SK-N-SH (cell line): Measurements from ENCODE around the gene APBB2. TPM values are rescaled to one million over a fixed set of nuclear protein-coding genes. Genes with fewer than 3 reads are reported as not detected.

ENCODE experiments used
- CTCF ChIA-PET: fragments of 300-600, 350-600 bp; formaldehyde crosslinking; extraction: SDS; loops from one replicate; lab custom pipeline; 2021; lab: Yijun Ruan, JAX
- POLR2A ChIA-PET: fragments of 350-600 bp; sonication (Branson Sonifier 250); formaldehyde crosslinking; extraction: SDS; loops from one replicate; lab custom pipeline; 2020; ENCODE audit warnings: antibody characterized with exemption, inconsistent platforms; lab: Yijun Ruan, JAX
- DNase-seq: peaks from one replicate; pipeline ENCODE4 v3.0.0; 2012
- H2AFZ ChIP-seq: fragments of 200-600 bp; sonication (generic); 2 replicates; pipeline ENCODE4 v1.8.1; 2016; ENCODE audit warnings: antibody characterized with exemption, mild to moderate bottlenecking, low read depth
- H3F3A ChIP-seq: fragments of 200-600 bp; sonication (generic); replicated peaks from 2 replicates; pipeline ENCODE3; 2016; ENCODE audit warnings: antibody characterized with exemption, mild to moderate bottlenecking; ENCODE audit not compliant: insufficient read depth
- H3K27ac ChIP-seq, 2 experiments: fragments of 200-500 bp in 1 of 2; fragments of 200-600 bp in 1 of 2; sonication (Bioruptor generic) in 1 of 2; sonication (generic), shearing (Covaris generic) in 1 of 2; 2 replicates each; pipeline versions ENCODE4 v1.5.1 to v1.6.1; 2014 to 2016; ENCODE audit warnings: low read depth in 2 of 2, inconsistent platforms in 1 of 2, low read length in 1 of 2, mild to moderate bottlenecking in 1 of 2, mixed read lengths in 1 of 2
- H3K27me3 ChIP-seq: fragments of 200-600 bp; sonication (generic), shearing (Covaris generic); 2 replicates; pipeline ENCODE4 v1.6.1; 2016; ENCODE audit warnings: mixed run types; ENCODE audit not compliant: insufficient read depth
- H3K36me3 ChIP-seq, 2 experiments: fragments of 200-500 bp in 1 of 2; fragments of 200-600 bp in 1 of 2; sonication (Bioruptor generic) in 1 of 2; sonication (generic) in 1 of 2; replicated peaks in 1 of 2; 2 replicates each; pipeline versions ENCODE3 to v1.5.1; 2014 to 2016; ENCODE audit warnings: low read length in 1 of 2, mild to moderate bottlenecking in 1 of 2; ENCODE audit not compliant: insufficient read depth in 2 of 2, control insufficient read depth in 1 of 2
- H3K4me1 ChIP-seq, 2 experiments: fragments of 200-500 bp in 1 of 2; fragments of 200-600 bp in 1 of 2; sonication (Bioruptor generic) in 1 of 2; sonication (generic), shearing (Covaris generic) in 1 of 2; 2 replicates each; pipeline versions ENCODE4 v1.5.1 to v1.6.1; 2014 to 2016; ENCODE audit warnings: low read depth in 1 of 2, low read length in 1 of 2, mixed run types in 1 of 2; ENCODE audit not compliant: insufficient read depth in 2 of 2, control insufficient read depth in 1 of 2
- H3K4me2 ChIP-seq: fragments of 200-600 bp; sonication (generic), shearing (Covaris generic); 2 replicates; pipeline ENCODE4 v1.6.1; 2017; ENCODE audit warnings: mixed run types
- H3K4me3 ChIP-seq, 2 experiments: fragments of 200-500 bp in 1 of 2; fragments of 200-600 bp in 1 of 2; sonication (Bioruptor generic) in 1 of 2; sonication (generic), shearing (Covaris generic) in 1 of 2; 2 replicates each; pipeline versions ENCODE4 v1.5.1 to v1.8.1; 2014 to 2016; ENCODE audit warnings: low read depth in 2 of 2, inconsistent platforms in 1 of 2, low read length in 1 of 2, mild to moderate bottlenecking in 1 of 2, mixed read lengths in 1 of 2, moderate library complexity in 1 of 2
- H3K79me2 ChIP-seq: fragments of 200-600 bp; sonication (generic); 2 replicates; pipeline ENCODE4 v1.8.1; 2017; ENCODE audit warnings: mild to moderate bottlenecking; ENCODE audit not compliant: insufficient read depth
- H3K9ac ChIP-seq: fragments of 200-600 bp; sonication (generic); 2 replicates; pipeline ENCODE4 v1.6.1; 2017; ENCODE audit warnings: mixed run types
- H3K9me2 ChIP-seq: fragments of 200-600 bp; sonication (generic); 2 replicates; pipeline ENCODE4 v1.6.1; 2017; ENCODE audit warnings: mixed run types
- H3K9me3 ChIP-seq: fragments of 200-600 bp; sonication (generic); 2 replicates; pipeline ENCODE4 v1.6.1; 2017; ENCODE audit warnings: mixed run types, mild to moderate bottlenecking, moderate library complexity
- H4K20me1 ChIP-seq: fragments of 200-600 bp; sonication (generic); 2 replicates; pipeline ENCODE4 v1.6.1; 2017; ENCODE audit warnings: mild to moderate bottlenecking, mixed run types; ENCODE audit not compliant: insufficient read depth
- CHD2 ChIP-seq: fragments of 150-350 bp; IDR thresholded peaks from 2 replicates; pipeline ENCODE4 v1.6.1; 2018; ENCODE audit warnings: low read length; ENCODE audit not compliant: partially characterized antibody
- ELF1 ChIP-seq: IDR thresholded peaks from 2 replicates; pipeline ENCODE4 v1.4.0; 2012
- EP300 ChIP-seq, 2 experiments: IDR thresholded peaks; 2 replicates each; pipeline versions ENCODE4 v1.4.0 to v1.6.1; 2012; ENCODE audit warnings: borderline replicate concordance in 1 of 2, low read depth in 1 of 2, low read length in 1 of 2
- EZH2phosphoT487 ChIP-seq: fragments of 200-600 bp; sonication (generic); IDR thresholded peaks from 2 replicates; pipeline ENCODE4 v1.6.1; 2017; ENCODE audit warnings: low read depth, mixed run types, mild to moderate bottlenecking, antibody characterized with exemption, moderate library complexity, borderline replicate concordance
- FOSL2 ChIP-seq: IDR thresholded peaks from 2 replicates; pipeline ENCODE4 v1.4.0; 2012; ENCODE audit warnings: low read depth, mild to moderate bottlenecking, moderate library complexity, borderline replicate concordance
- FOXJ3 ChIP-seq: sonication (generic); formaldehyde crosslinking; IDR thresholded peaks from 2 replicates; pipeline ENCODE4 v1.5.1; 2020; ENCODE audit warnings: mild to moderate bottlenecking, missing genetic modification reagents
- FOXM1 ChIP-seq: IDR thresholded peaks from 2 replicates; pipeline ENCODE4 v1.4.0; 2012; ENCODE audit warnings: low read depth, mild to moderate bottlenecking
- GATA2 ChIP-seq: sonication (generic); formaldehyde crosslinking; IDR thresholded peaks from 2 replicates; pipeline ENCODE4 v1.5.0; 2020; ENCODE audit warnings: mild to moderate bottlenecking, missing genetic modification reagents
- IRF3 ChIP-seq: fragments of 150-350 bp; IDR thresholded peaks from 2 replicates; pipeline ENCODE4 v1.6.1; 2016; ENCODE audit warnings: mild to moderate bottlenecking, low read depth, low read length
- JUND ChIP-seq: IDR thresholded peaks from 2 replicates; pipeline ENCODE4 v1.4.0; 2012
- MAX ChIP-seq: IDR thresholded peaks from 2 replicates; pipeline ENCODE4 v1.4.0; 2012; ENCODE audit warnings: low read depth
- MXI1 ChIP-seq: IDR thresholded peaks from 2 replicates; pipeline ENCODE4 v1.6.1; 2012; ENCODE audit warnings: mild to moderate bottlenecking, low read depth, low read length, improper control_type of control experiment
- NFIC ChIP-seq: IDR thresholded peaks from 2 replicates; pipeline ENCODE4 v1.4.0; 2012; ENCODE audit warnings: borderline replicate concordance
- PBX3 ChIP-seq: IDR thresholded peaks from 2 replicates; pipeline ENCODE4; 2012
- POLR2AphosphoS5 ChIP-seq: IDR thresholded peaks from 2 replicates; pipeline ENCODE4 v1.6.1; 2012; ENCODE audit warnings: low read depth, low read length
- RAD21 ChIP-seq: IDR thresholded peaks from 2 replicates; pipeline ENCODE4 v1.6.1; 2012; ENCODE audit warnings: mild to moderate bottlenecking, low read length
- RCOR1 ChIP-seq: fragments of 150-350 bp; IDR thresholded peaks from 2 replicates; pipeline ENCODE4 v1.6.1; 2017; ENCODE audit warnings: antibody characterized with exemption, low read length
- REST ChIP-seq: IDR thresholded peaks from 2 replicates; pipeline ENCODE4 v1.6.1; 2012; ENCODE audit warnings: mild to moderate bottlenecking, low read depth, low read length, moderate library complexity
- RFX5 ChIP-seq: IDR thresholded peaks from 2 replicates; pipeline ENCODE4 v1.6.1; 2012; ENCODE audit warnings: mild to moderate bottlenecking, improper control_type of control experiment, low read length
- SIN3A ChIP-seq: IDR thresholded peaks from 2 replicates; pipeline ENCODE4 v1.6.1; 2012; ENCODE audit warnings: low read depth, mild to moderate bottlenecking, low read length, moderate library complexity, borderline replicate concordance
- SMC3 ChIP-seq: IDR thresholded peaks from 2 replicates; pipeline ENCODE4 v1.6.1; 2012; ENCODE audit warnings: low read depth, low read length, improper control_type of control experiment
- USF1 ChIP-seq: IDR thresholded peaks from 2 replicates; pipeline ENCODE4 v1.4.0; 2012; ENCODE audit warnings: low read depth, borderline replicate concordance
- USF2 ChIP-seq: fragments of 150-350 bp; IDR thresholded peaks from 2 replicates; pipeline ENCODE4 v1.6.1; 2017; ENCODE audit warnings: antibody characterized with exemption, low read length, low read depth, borderline replicate concordance
- YY1 ChIP-seq: IDR thresholded peaks from 2 replicates; pipeline ENCODE4 v1.4.0; 2012; ENCODE audit warnings: low read depth, mild to moderate bottlenecking
- ZBTB33 ChIP-seq: IDR thresholded peaks from 2 replicates; pipeline ENCODE4 v1.4.0; 2012; ENCODE audit warnings: low read depth, borderline replicate concordance
- WGBS: methylation state at CpG from one replicate; pipeline ENCODE4 v1.1.6; 2017; ENCODE audit warnings: low lambda C conversion rate; 5-methylcytosine and 5-hydroxymethylcytosine counted together
- polyA plus RNA-seq, 3 experiments: library from polyadenylated mRNA; depleted of rRNA; stranded (reverse); fragments of >200 nt; gene quantifications; 2 replicates each; pipeline ENCODE4 v1.2.3, GENCODE V29; 2012

Gene APBB2
- polyA plus RNA-seq, 1 of the 3 experiments (the other 2 are of a cell fraction), result 49.8 TPM

- H3K79me2 ChIP-seq, result peaks cover 92% of the 10 kb centered on the region
- H3K4me3 ChIP-seq, result peak overlapping the region in 1 of 2 experiments; percentile 18; a peak in 3 of 4 replicates
- peak overlapping the region; percentile 87 to 90 for H3K27ac ChIP-seq
- peak overlapping the region; percentile 59 for H3K9ac ChIP-seq
- H3K36me3 ChIP-seq, result no peaks in the 10 kb centered on the region
- H2AFZ ChIP-seq, result no peak overlapping the region
- ChIA-PET CTCF (interaction anchor here (1.2 to 1.3 kb wide), 3 partner anchors 10 to 199 kb away, joined by 3 to 6 read pairs (median 3); partner anchors contain the start of gene APBB2), POLR2A (no interaction called here)
- WGBS, result 8% methylated on average over 1 of the region's 1 CpG
- no peak for DNase-seq
- H4K20me1 ChIP-seq, result no peaks in the 10 kb centered on the region
- H3K4me1 ChIP-seq, result peaks cover 19 to 21% of the 10 kb centered on the region in 2 experiments
- H3K27me3 ChIP-seq, result no peaks in the 10 kb centered on the region
- peaks cover 50% of the 10 kb centered on the region for H3F3A ChIP-seq
- peak overlapping the region; percentile 45 for H3K4me2 ChIP-seq
- no peaks in the 10 kb centered on the region for H3K9me2 ChIP-seq
- no peaks in the 10 kb centered on the region for H3K9me3 ChIP-seq
- TF ChIP-seq SIN3A (no peak), ELF1 (no peak), YY1 (no peak; the same call in 1 of the 2 replicates), NFIC (peak; percentile 75), POLR2AphosphoS5 (peak; percentile 44; the same call in 1 of the 2 replicates), GATA2 (CRISPR knock-in tag) (no peak), FOSL2 (peak; percentile 60; the same call in 1 of the 2 replicates), RCOR1 (no peak), MXI1 (no peak), USF2 (no peak), REST (no peak), JUND (peak; percentile 58), PBX3 (peak; percentile 51), EP300 (IDR thresholded peaks at IDR 0.05; ENCODE audit: borderline replicate concordance in 1 of 2, low read depth in 1 of 2, low read length in 1 of 2) (peak in 1 of 2 experiments; percentile 66; a peak in 2 of 4 replicates), EZH2phosphoT487 (no peak), RAD21 (no peak), USF1 (no peak), RFX5 (no peak), ZBTB33 (no peak), FOXM1 (no peak), SMC3 (no peak), IRF3 (no peak), CHD2 (no peak), FOXJ3 (CRISPR knock-in tag) (no peak), MAX (no peak)
Observed at GRCh38 chr4:41176340-41176739, 38.0 kb downstream of the APBB2 start.
